Upper lobe of left lung (tissue), 6 donors: ENCODE results near the gene EEIG2. TPM values are rescaled to one million over a fixed set of nuclear protein-coding genes. Genes with fewer than 3 reads are reported as not detected.

Source experiments
- ATAC-seq, 2 donors: fragments of 200-7000 bp; cut with Tn5 transposase; one replicate each; pipeline ENCODE4 v1.9.1; 2022; ENCODE audit warnings: mild to moderate bottlenecking in 2 of 2, moderate library complexity in 2 of 2; ENCODE audit not compliant: low FRiP score in 2 of 2
- DNase-seq, 2 donors: peaks; one replicate each; pipeline ENCODE4 v3.0.0-alpha.2; 2019 to 2020
- H3K27ac ChIP-seq, 4 donors: fragments of 200-600 bp; sonication (generic); one replicate each; pipeline ENCODE4 v1.5.1; 2016 to 2019
- H3K27me3 ChIP-seq, 4 donors: fragments of 200-600 bp; sonication (generic); one replicate each; pipeline ENCODE4 v1.5.1; 2017 to 2019
- H3K36me3 ChIP-seq, 4 donors: fragments of 200-600 bp; sonication (generic); one replicate each; pipeline ENCODE4 v1.5.1; 2016 to 2019
- H3K4me1 ChIP-seq, 4 donors: fragments of 200-600 bp; sonication (generic); one replicate each; pipeline ENCODE4 v1.5.1; 2018 to 2019
- H3K4me3 ChIP-seq, 4 donors: fragments of 200-600 bp; sonication (generic); one replicate each; pipeline ENCODE4 v1.5.1; 2017 to 2019; ENCODE audit warnings: mild to moderate bottlenecking in 2 of 4, moderate library complexity in 1 of 4
- H3K9me3 ChIP-seq, 4 donors: fragments of 200-600 bp; sonication (generic); one replicate each; pipeline ENCODE4 v1.5.1; 2018 to 2019
- CTCF ChIP-seq, 6 experiments: fragments of 450-650 bp in 4 of 6; fragments of 200-600 bp in 2 of 6; sonication (generic) in 2 of 6; IDR thresholded peaks; one replicate each; pipeline ENCODE4 v1.5.1; 2016 to 2019; ENCODE audit warnings: antibody characterized with exemption in 6 of 6
- EP300 ChIP-seq, 4 donors: sonication (generic); formaldehyde crosslinking; IDR thresholded peaks; one replicate each; pipeline ENCODE4 v1.5.1; 2017; ENCODE audit warnings: antibody characterized with exemption in 4 of 4, control low read depth in 2 of 4
- POLR2A ChIP-seq, 4 donors: fragments of 450-650 bp; IDR thresholded peaks; one replicate each; pipeline ENCODE4 v1.5.1; 2016 to 2017; ENCODE audit warnings: antibody characterized with exemption in 4 of 4, mild to moderate bottlenecking in 2 of 4
- POLR2AphosphoS5 ChIP-seq, 2 donors: sonication (generic); formaldehyde crosslinking; IDR thresholded peaks; one replicate each; pipeline ENCODE4 v1.5.1; 2017; ENCODE audit warnings: antibody characterized with exemption in 2 of 2
- WGBS, 2 donors: methylation state at CpG; one replicate each; pipeline ENCODE4 v1.1.5; 2017 to 2018; 5-methylcytosine and 5-hydroxymethylcytosine counted together
- total RNA-seq, 6 donors: library from RNA; depleted of rRNA in 4 of 6; stranded (reverse); fragments of >200 nt in 4 of 6; gene quantifications; one replicate each; pipeline versions ENCODE4 v1.1.0 to v1.2.1, GENCODE V29; 2016 to 2021
- donor health status: DM: no; HTN: no; CAD: no; lungs with moderate emphysema.
- donor health status: DM: no; HTN: yes; CAD: no; lungs with severe emphysema.

EEIG2 gene
- total RNA-seq, 6 donors from 2014 or later, result 8.4 to 19.9 (median 15.1) TPM

GRCh38 chr1:108583757-108584427 is 24.0 kb downstream of the EEIG2 start:
- WGBS, 2 donors, result 64 to 86% methylated on average over 4 of the region's 4 CpGs
- Histone ChIP-seq H3K27me3 (no peaks in the 10 kb centered on the region), H3K4me3 (no peak overlapping the region), H3K4me1 (peaks cover 0 to 17% (median 9%) of the 10 kb centered on the region in 4 donors), H3K36me3 (no peaks in the 10 kb centered on the region), H3K9me3 (peaks cover 0 to 6% (median 0%) of the 10 kb centered on the region in 4 donors), H3K27ac (no peak overlapping the region)
- ATAC-seq (peak in 1 of 2 donors; percentile 56), DNase-seq (no peak)
- no peak for TF ChIP-seq POLR2AphosphoS5 (IDR thresholded peaks at IDR 0.05)
- TF ChIP-seq EP300 (IDR thresholded peaks at IDR 0.05), result no peak
- no peak for TF ChIP-seq POLR2A (IDR thresholded peaks at IDR 0.05)
- no peak for TF ChIP-seq CTCF (IDR thresholded peaks at IDR 0.05)

GRCh38 chr1:108584428-108584856 is 24.5 kb downstream of the EEIG2 start:
- no peak overlapping the region for H3K4me3 ChIP-seq
- H3K36me3 ChIP-seq, result no peaks in the 10 kb centered on the region
- WGBS, 2 donors, result 54 to 57% methylated on average over 5 of the region's 5 CpGs
- TF ChIP-seq CTCF (IDR thresholded peaks at IDR 0.05), result no peak
- no peak for TF ChIP-seq EP300 (IDR thresholded peaks at IDR 0.05)
- TF ChIP-seq POLR2AphosphoS5 (IDR thresholded peaks at IDR 0.05), result no peak
- no peak for TF ChIP-seq POLR2A (IDR thresholded peaks at IDR 0.05)
- DNase-seq (no peak), ATAC-seq (peak in 1 of 2 donors; percentile 41)
- H3K27ac ChIP-seq, result no peak overlapping the region
- H3K9me3 ChIP-seq, result peaks cover 0 to 6% (median 0%) of the 10 kb centered on the region in 4 donors
- no peaks in the 10 kb centered on the region for H3K27me3 ChIP-seq
- H3K4me1 ChIP-seq, result peaks cover 0 to 17% (median 9%) of the 10 kb centered on the region in 4 donors

- no peak for ATAC-seq
Measured at GRCh38 chr1:108585313-108585712, 25.4 kb downstream of the EEIG2 start.

GRCh38 chr1:108590441-108590840 is 30.5 kb downstream of the EEIG2 start:
- no peak overlapping the region for H3K4me3 ChIP-seq
- DNase-seq (no peak), ATAC-seq (no peak)
- no peaks in the 10 kb centered on the region for H3K9me3 ChIP-seq
- no peaks in the 10 kb centered on the region for H3K27me3 ChIP-seq
- WGBS, 2 donors, result 21 to 27% methylated on average over 2 of the region's 2 CpGs
- peak overlapping the region; percentile 4 to 79 (median 27) for H3K27ac ChIP-seq
- H3K4me1 ChIP-seq, result peaks cover 31 to 34% (median 32%) of the 10 kb centered on the region in 4 donors
- no peaks in the 10 kb centered on the region for H3K36me3 ChIP-seq
- TF ChIP-seq POLR2A (IDR thresholded peaks at IDR 0.05) (no peak), EP300 (IDR thresholded peaks at IDR 0.05) (no peak), CTCF (IDR thresholded peaks at IDR 0.05) (no peak), POLR2AphosphoS5 (IDR thresholded peaks at IDR 0.05) (no peak)

More at GRCh38 chr1:108585313-108585712, 25.4 kb downstream of the EEIG2 start:
- no peaks in the 10 kb centered on the region for H3K36me3 ChIP-seq
- no peak for DNase-seq
- H3K9me3 ChIP-seq, result peaks cover 0 to 6% (median 0%) of the 10 kb centered on the region in 4 donors
- no peak overlapping the region for H3K4me3 ChIP-seq
- TF ChIP-seq CTCF (IDR thresholded peaks at IDR 0.05) (no peak), POLR2AphosphoS5 (IDR thresholded peaks at IDR 0.05) (no peak), EP300 (IDR thresholded peaks at IDR 0.05) (no peak), POLR2A (IDR thresholded peaks at IDR 0.05) (no peak)
- H3K4me1 ChIP-seq, result peaks cover 6 to 22% (median 13%) of the 10 kb centered on the region in 4 donors
- no peaks in the 10 kb centered on the region for H3K27me3 ChIP-seq
- WGBS, 2 donors, result 72 to 82% methylated on average over 1 of the region's 1 CpG
- H3K27ac ChIP-seq, result peak overlapping the region in 2 of 4 donors; percentile 42 to 44
